ENCODE results near the gene RCAN2. TPM values are rescaled to one million over a fixed set of nuclear protein-coding genes. Genes with fewer than 3 reads are reported as not detected.
"Not testable (repeated sequence)": the region's sequence is repeated elsewhere in the genome, so short reads cannot be mapped to it uniquely, and the experiment has no call there.

Gene RCAN2
- total RNA-seq, 1 donor from 2014 or later: 1.9 TPM

DNA sequence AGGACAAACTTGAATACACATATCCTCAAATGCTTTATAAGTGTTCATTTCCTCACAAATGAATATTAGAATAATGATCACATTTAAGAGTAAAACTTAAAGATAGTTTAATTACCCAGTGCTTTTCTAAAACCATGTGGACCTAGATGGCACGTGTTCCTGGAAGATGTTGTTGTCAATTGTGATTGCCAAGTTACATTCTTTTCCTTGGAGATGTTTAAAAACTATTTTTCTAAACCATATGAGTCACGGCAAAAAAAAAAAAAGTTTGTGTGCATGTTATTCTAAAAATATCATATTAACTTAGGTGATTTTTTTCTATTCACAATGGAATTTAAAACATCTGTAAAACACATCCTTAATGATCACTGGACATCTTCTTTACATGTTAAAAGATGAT lies 51.1 kb downstream of the RCAN2 start:
- DNase-seq: peak; percentile 4

DNA sequence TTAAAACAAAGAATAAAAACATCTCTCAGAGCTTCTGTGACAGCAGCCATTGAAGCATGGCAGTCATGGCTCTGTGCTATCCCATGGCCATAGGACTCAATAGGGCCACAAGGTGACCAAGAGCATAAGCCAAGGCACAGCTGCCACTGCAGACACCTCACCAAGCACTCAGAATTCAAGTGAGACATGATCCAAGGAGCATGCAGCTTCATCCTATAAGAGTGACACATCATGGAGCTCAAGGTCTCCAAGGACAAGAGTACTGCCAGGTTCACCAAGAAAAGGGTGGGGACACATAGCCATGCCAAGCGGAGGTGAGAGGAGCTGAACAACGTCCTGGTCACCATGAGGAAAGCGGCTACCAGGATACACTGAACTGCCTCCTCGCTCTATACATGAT lies 53.0 kb downstream of the RCAN2 start:
- DNase-seq: no peak

DNA sequence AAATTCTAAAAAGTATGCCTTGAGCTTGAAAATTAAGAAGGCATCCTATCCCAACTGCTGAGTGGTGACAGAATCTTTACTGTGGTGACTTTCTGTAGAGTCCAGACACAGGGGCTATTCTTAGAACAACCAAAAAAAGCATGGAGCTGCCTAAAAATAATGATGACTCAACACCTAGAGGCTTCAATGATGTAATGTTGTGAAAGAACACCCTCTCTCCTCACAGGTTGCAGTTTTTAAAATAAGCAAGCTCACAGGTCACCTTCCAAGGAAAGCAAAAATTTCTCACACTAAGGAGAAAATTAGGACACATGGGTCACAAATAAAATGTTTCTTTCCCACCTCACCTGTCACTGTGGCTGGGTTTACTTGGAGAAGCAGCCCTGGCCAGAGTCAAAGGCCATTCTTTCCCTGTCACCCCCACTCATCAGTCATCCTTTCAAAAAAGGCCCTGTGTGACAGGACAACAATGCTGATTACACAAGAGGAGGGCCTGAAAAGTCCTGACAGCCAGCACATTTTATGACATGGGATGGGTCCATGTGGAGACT lies 53.5 kb downstream of the RCAN2 start:
- DNase-seq: no peak

DNA sequence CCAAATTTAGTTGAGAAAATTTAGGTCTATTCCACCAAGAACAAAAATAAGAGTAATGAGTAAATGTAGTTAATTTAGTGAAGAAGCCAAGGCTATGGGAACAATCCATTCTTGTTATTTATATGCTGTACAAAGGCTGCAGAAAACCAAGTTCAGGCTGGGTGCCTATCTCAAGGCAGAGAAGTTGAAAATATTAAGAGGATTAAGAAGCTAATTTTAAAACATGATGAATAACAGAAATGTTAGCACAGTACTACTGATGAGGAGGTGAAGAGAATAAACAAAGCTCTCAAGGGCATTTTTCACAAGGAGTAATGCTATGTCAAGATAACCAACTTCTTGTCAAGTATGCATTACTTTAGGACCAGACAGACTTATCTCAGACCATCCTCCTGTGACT lies 68.6 kb downstream of the RCAN2 start:
- DNase-seq: no peak

DNA sequence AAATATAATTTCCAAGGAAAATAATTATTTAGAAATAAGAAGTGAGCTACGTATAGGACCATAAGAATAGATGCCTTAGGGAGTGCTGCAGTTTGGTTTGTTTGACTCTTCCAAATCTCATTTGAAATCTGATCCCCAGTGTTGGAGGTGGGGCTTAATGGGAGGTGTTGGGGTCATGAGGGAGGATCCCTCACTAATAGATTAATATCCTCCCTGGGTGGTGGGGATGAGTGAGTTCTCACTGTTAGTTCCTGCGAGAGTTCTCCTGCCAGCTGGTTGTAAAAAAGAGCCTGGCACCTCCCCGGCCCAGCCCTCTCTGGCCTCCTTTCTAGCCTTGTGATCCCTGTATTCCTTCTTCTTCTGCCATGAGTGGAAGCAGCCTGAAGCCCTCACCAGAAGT lies 69.3 kb downstream of the RCAN2 start:
- DNase-seq: no peak

DNA sequence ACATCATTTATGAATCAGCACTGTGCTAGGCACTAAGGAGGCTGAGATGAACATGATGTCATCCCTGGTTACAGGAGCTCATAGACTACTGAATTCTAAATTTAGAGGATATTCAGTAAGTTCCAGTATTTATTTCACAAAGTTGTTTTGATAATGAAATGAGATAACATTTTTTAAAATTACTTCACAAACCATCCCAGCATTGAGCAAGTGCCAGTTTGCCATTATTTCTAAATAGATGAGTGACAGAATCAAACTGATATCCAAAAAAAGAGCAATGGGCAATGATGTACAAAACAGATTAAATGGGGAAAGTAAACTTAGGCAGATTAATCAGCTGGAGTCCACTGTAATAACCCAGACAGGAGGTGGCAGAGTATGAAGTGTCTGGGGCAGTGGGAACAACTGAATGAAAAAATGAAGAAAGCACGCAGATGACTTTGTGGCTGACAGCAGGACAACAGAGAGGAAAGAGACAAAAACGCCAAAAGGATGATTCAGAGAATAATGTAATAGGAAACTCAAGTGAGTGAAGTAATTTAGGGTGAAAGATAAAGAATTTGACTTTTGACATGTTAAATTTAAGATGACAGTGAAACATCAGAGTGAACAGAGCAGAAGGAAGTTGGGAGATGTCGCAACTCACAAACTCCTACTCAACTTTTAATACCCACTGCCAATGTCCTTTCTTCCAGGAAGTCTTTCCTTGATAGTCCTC lies 70.2 kb downstream of the RCAN2 start:
- DNase-seq: no peak

DNA sequence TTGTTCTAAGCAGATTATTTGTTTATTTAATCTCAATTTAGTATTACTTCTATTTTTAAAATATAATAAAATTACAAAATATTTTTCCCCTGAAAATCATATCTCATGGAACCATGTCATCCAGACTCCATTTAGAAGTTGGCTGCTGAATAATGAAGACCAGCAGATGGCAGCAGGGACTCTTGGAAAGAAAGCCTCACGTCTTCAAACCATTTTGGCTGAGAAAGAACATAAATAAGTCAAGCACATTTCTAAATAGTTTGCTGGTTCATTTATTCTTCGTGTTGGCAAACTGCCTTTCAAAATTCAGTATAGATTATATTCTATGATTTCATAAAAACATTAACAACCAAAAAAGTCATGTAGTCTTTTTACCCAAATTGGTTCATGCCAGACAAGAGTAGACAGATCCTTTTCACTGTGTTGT lies 71.7 kb downstream of the RCAN2 start:
- DNase-seq: peak; percentile 71

DNA sequence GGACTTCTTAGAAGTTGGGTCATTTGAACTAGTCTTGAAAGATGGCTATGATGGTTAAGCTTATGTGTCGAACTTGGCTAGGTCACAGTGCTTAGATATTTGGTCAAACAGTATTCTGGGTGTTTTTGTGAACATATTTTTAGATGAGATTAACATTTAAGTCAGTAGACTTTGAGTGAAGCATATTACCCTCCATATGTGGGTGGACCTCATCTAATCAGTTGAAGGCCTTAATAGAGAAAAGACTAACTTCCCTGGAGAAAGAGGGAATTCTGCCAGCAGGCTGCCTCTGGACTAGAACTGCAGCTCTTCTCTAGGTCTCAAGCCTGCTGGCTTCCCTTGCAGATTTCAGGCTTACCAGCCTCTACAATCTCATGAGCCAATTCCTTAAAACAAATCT lies 76.9 kb downstream of the RCAN2 start:
- DNase-seq: no peak

DNA sequence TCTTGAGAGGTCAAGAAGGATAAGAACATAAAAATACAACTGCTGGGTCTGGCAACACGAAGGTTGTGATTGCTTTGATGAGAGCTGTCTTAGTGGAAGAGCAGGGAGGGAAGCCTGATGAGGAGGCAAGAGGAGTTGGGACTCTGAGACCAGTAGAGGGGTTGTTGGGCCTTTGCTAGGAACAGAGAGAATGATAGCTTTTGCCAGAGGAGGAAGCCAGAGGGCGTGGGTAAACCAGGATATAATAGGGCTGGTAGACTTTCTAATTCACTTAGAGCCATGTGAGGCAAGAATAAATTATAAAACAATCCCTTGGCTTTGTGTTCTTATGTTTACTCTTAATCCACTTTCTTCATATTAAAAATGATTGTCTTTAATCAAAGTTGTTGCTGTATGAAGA lies 78.6 kb downstream of the RCAN2 start:
- DNase-seq: no peak

DNA sequence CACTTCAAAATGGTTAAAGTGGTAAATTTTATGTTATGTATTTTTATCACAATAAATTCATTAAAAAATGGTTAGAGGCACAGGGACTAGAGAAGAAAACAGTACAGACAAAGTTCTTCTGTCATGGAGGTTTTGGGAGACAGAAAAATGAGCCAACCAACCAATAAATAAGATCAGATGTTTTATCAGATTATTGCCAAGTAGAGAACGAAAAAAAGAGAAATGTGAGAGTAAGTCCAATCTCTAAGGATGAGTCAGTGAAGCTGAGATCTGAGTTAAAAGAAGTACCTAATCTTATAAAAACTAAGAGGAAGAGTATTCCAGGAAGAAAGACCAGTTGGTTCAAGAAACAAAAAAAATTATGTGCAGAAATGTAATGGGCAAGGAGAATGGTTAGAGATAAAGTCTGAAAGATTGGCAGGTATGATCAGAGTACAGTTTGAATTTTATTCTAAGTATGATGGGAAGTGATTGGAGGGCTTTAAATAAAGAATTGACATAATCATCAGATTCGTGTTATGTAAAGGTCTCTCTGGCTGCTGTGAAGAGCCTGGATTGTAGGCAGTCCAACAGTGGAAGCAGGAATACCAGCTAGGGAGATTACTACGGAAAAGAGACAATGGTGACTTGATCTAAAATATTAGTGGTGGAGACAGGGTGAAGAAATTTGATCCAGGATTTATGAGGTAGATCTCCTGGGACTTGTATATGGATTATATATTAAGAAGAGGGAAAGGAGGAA lies 79.6 kb downstream of the RCAN2 start:
- no peak for DNase-seq

DNA sequence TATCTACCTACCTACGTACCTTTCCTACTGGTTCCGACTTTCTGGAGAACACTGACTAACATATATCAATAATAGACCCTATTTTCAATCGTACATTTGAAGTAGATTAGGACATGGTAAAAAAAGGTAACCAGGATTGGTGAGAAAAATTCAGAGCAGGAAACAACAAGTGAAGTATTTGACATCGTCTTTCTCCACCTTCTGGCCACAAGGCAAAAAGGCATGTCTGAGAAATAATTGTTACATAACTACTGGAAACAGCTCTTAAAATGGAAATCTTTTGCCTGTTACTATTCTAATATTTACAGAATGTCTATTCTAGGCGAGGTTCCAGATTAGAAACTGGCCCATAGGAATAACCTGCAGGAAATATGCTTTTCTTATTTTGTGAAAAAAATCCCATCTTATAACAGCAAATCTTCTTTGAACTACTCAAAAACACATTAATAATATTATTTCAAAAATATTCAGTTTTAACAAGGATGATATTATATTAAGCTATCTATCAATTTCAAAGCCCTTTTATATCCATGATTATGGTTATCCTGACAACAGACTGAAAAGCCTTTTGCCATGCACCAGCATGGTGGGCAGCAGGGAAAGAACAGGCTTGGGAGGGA lies 80.8 kb downstream of the RCAN2 start:
- DNase-seq: peak; percentile 64

DNA sequence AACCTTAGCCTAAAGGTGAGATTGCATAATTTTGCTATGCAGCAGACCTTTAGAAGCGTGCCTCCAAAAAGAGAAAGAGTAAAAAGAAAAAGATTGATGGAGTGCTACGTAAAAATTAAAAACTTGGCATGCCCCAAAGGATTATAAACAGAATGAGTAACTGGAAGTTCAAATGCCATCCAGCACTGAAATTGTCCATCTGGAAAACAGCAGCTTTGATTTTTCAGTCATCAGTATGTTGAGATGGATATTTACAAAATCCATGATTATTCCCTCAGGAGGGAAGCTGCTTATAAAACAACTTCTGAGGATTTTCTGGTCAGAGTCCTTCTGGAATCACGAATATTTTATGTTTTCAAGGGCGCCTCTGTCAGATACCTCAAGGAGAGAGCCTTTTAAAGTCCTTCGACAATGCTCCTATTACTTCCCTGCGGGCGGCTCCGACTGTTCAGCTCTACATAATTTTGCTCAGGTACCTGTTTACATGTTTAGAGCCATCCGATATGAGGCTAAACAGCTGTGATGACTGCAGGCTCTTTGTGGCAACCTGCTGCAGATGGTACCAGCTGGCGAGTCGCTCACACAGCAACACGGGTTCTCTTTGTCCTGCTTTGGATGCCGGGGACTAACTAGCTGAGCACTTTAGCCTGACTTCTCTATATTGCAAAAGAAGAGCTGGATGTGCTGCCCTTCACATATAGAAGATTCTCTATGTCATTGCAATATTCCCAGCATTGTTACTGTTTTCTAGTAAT lies 83.3 kb downstream of the RCAN2 start:
- no peak for DNase-seq

DNA sequence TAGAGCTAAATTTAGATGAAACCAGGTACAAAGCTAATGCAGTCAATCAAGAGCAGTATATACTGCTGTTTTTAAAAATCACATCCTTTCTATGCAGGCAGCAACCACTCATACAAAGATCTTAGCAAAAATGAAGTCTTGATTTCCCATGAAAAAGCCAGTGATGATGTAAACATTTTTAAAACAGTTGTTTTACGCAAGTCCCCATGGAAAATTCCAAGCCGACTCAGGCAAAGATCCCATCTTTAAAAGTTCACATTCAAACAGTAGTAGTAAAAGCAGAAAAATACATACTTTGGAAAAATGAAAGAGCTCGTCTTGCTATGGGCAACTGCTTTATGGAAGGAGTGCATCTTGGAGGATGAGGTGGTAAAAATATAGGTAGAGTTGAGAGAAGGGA lies 84.0 kb downstream of the RCAN2 start:
- DNase-seq: no peak

DNA sequence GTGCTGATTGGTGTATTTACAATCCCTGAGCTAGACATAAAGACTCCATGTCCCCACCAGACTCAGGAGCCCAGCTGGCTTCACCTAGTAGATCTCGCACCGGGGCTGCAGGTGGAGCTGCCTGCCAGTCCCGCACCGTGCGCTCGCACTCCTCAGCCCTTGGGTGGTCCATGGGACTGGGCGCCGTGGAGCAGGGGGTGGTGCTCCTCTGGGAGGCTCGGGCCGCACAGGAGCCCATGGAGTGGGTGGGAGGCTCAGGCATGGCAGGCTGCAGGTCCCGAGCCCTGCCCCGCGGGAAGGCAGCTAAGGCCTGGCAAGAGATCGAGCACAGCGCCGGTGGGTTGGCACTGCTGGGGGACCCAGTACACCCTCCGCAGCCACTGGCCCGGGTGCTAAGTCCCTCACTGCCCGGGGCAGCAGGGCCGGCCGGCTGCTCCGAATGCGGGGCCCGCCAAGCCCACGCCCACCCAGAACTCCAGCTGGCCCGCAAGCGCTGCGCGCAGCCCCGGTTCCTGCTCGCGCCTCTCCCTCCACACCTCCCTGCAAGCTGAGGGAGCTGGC lies 85.5 kb downstream of the RCAN2 start:
- DNase-seq: not testable (repeated sequence)

DNA sequence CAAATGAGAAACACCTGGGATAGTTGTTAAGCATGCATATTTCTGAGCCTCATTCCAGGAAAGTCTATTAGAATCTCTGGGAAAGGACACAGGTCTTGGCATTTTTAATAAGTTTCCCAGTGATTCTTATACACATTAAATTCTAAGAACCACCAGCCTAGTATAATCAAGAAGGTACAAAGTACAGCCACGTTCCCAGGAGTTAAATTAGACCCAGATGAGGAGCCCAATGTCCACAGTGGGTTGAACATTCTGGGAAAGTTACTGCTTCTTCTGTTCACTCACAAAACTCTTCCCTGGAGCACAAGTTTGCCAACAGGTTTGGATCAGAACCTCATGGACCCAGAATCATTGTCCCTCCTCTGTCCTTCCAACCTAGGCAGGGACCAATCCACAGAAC lies 90.4 kb downstream of the RCAN2 start:
- no peak for DNase-seq

DNA sequence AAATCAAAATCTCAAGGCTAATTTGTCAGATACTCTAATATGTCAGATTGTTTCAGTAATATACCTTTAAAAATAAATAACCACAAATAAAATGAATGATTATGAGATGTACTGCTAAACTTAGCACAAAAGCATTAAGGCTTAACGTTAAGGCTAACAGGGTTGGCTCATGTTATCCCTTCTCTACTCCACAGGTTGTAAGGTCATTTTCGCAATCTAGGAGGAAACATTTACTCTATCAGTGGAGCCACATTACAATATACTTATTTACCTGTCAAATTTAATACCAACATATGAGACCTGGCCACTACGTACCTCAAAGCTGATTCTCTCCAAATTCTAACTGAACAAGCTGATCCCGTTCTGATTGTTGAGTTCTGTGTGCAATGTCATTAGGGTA lies 95.7 kb downstream of the RCAN2 start:
- no peak for DNase-seq

DNA sequence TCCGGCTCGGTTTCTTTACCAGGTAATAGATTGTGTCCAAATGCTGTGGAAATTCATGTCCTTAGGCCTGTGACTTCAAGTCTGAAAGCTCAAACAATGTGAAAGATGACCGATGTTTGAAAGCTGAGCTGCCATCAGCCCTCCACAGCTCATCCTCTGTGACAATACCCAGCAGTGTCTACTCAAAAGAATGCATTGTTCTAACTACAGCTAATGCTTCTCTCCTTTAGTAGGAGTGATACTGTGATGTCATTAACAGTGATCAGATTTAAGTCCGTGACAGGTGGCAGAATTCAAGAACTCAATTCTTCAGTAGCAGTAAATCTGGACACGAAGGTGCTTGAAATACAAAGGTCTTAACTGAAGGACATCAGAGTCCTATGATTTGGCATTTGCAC lies 97.3 kb downstream of the RCAN2 start:
- no peak for DNase-seq

DNA sequence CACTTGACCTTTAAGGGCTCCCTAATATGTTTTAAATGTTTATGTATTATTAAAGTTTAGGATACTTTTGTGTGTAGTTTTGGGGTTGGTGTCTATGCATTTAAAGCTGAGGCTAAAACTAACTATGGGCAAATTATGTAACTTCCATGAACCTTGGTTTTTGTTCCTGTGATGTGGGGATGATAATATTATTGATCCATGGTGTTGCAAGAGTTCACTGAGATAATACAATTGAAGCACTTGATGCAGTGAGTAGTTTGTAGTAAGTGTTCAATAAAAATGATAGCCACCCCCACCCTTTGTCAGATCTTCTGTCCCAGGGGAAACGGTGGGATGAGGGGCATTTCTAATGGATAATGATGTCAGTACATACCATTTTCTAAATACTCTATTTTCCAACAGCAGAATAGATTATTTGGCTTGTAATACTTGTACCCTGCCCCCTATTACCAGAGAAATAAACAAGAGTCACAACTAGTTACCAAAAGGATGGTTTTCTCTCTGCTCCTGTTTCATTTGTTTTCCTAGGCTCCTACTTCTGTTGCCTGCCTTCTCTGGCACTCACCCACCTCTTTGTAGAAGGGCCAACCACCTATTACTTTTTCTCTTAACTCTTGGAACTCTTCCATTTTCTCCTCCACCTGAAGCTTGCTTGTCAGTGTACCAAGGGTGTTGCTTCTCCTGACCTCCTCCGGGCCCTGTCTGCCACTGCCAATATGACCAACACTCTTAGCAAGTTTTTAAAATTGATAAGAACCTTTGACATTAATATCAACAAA lies 97.9 kb downstream of the RCAN2 start:
- no peak for DNase-seq

DNA sequence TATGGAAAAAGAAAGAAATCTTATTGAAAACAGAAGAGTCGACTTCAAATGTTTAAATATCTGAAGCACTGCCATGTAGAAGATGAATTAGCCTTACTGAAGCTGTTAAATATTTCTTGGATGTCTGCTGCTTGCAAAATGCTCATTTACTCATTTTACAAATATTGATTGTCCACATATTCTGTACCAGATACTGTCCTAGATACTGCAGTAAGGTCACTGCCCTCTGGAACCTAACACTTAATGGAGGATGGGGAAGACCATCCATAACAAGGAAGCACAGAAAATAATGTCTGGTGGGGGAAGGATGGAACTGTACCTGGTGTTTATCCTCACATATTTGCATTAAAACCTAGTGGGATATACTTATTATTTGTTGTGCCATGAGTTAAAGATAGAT lies 99.0 kb downstream of the RCAN2 start:
- DNase-seq: no peak

DNA sequence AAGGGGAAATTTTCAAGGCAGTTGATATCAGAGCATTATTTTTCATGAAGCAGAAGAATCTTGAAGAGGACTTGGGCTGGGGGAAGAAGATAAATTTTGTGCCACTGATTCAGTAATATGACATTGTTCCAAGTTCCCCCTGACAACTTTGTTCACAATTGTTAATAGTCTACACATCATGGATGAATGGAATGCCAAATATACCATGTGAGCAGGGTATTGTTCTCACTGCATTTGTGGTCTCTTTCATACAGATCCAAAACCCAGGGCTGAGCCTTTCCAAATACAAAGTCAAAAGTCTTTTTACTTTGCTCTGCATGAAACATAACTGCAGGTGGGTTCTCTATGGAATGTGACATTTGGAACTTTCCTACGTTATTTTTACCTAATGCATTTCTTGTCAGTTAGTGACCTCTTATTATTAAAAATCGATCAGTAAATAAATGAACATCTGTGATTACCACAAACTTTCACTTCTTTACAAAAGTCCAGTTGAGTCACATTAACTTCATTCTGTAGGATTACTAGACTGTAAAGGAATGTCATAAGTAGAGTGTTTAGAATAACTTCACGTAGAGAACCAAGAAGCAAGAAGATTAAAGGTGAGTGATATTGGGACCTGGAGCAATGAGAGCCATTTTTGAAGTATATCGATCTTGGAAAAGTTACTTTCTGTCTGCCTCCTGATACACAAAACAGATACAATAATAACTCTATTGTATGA lies 100.9 kb downstream of the RCAN2 start:
- DNase-seq: no peak

DNA sequence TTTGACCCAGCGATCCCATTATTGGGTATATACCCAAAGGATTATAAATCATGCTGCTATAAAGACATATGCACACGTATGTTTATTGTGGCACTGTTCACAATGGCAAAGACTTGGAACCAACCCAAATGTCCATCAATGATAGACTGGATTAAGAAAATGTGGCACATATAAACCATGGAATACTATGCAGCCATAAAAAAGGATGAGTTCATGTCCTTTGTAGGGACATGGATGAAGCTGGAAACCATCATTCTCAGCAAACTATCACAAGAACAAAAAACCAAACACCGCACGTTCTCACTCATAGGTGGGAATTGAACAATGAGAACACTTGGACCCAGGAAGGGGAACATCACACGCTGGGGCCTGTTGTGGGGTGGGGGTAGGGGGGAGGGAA lies 103.5 kb downstream of the RCAN2 start:
- not testable (repeated sequence) for DNase-seq

All from skin of body (tissue), 2 donors.